Retina (tissue), 1 donor: ENCODE results near the gene ZFX.

Source experiments
- DNase-seq: peaks from one replicate; pipeline ENCODE4 v3.0.0-alpha.2; 2016

The ZFX gene

GRCh38 chrX:24203072-24203808 is 53.7 kb downstream of the ZFX start:
- no peak for DNase-seq

- no peak for DNase-seq
These were observed 54.8 kb downstream of the ZFX start for GRCh38 chrX:24204331-24204730.

- no peak for DNase-seq
These were observed 55.4 kb downstream of the ZFX start for GRCh38 chrX:24204958-24205357.

- no peak for DNase-seq
These were observed 58.3 kb downstream of the ZFX start for GRCh38 chrX:24207826-24208225.

GRCh38 chrX:24208496-24209240 is 59.1 kb downstream of the ZFX start:
- no peak for DNase-seq

GRCh38 chrX:24210190-24210589 is 60.7 kb downstream of the ZFX start:
- DNase-seq: no peak

- no peak for DNase-seq
These were observed 65.0 kb downstream of the ZFX start for GRCh38 chrX:24214568-24214967.

GRCh38 chrX:24215272-24215671 is 65.7 kb downstream of the ZFX start:
- no peak for DNase-seq

GRCh38 chrX:24216037-24216436 is 66.5 kb downstream of the ZFX start:
- no peak for DNase-seq

GRCh38 chrX:24216827-24217226 is 67.3 kb downstream of the ZFX start:
- no peak for DNase-seq

- no peak for DNase-seq
These were observed 69.8 kb downstream of the ZFX start for GRCh38 chrX:24219320-24219719.

GRCh38 chrX:24221872-24222271 is 72.3 kb downstream of the ZFX start:
- DNase-seq: no peak

GRCh38 chrX:24225265-24225664 is 75.7 kb downstream of the ZFX start:
- no peak for DNase-seq

- DNase-seq: no peak
These were observed 76.6 kb downstream of the ZFX start for GRCh38 chrX:24226176-24226575.

GRCh38 chrX:24228596-24228995 is 79.1 kb downstream of the ZFX start:
- DNase-seq: no peak

- DNase-seq: no peak
These were observed 79.9 kb downstream of the ZFX start for GRCh38 chrX:24229400-24229879.

GRCh38 chrX:24229976-24230375 is 80.4 kb downstream of the ZFX start:
- no peak for DNase-seq

GRCh38 chrX:24231131-24231540 is 81.6 kb downstream of the ZFX start:
- DNase-seq: no peak

- DNase-seq: no peak
These were observed 82.2 kb downstream of the ZFX start for GRCh38 chrX:24231641-24232179.

GRCh38 chrX:24232796-24233195 is 83.3 kb downstream of the ZFX start:
- no peak for DNase-seq

GRCh38 chrX:24235084-24235710 is 85.7 kb downstream of the ZFX start:
- DNase-seq: no peak

- peak; percentile 20 for DNase-seq
These were observed 92.5 kb downstream of the ZFX start for GRCh38 chrX:24241822-24242648.
